Activated T-helper 1 cell treated with anti-CD3 and anti-CD28 coated beads, Interleukin-12 subunit alpha, Interleukin-12 subunit beta, Interleukin-2, Interleukin-4 antibody, amounts not matched to agents 30 ng/mL and 10 ng/mL and 1 ng/mL, durations not matched to agents 14 hours and 24 hours and 36 hours (primary cell): ENCODE data around the gene LTB. TPM values are rescaled to one million over a fixed set of nuclear protein-coding genes. Genes with fewer than 3 reads are reported as not detected.
"Not testable (repeated sequence)": the region's sequence is repeated elsewhere in the genome, so short reads cannot be mapped to it uniquely, and the experiment has no call there.

ENCODE experiments used
- DNase-seq: peaks from one replicate; pipeline ENCODE4 v3.0.0; 2021; ENCODE audit warnings: low spot score
- H3K27ac Mint-ChIP-seq: one replicate; pipeline ENCODE4 v1.8.0; 2021; ENCODE audit warnings: mild to moderate bottlenecking, mixed read lengths
- H3K27me3 Mint-ChIP-seq: one replicate; pipeline ENCODE4 v1.8.0; 2022; ENCODE audit warnings: mild to moderate bottlenecking, moderate library complexity, mixed read lengths; ENCODE audit not compliant: insufficient read depth
- H3K36me3 Mint-ChIP-seq: one replicate; pipeline ENCODE4 v1.8.0; 2021; ENCODE audit warnings: low read depth, mixed read lengths
- H3K4me1 Mint-ChIP-seq: one replicate; pipeline ENCODE4 v1.8.0; 2021; ENCODE audit warnings: low read depth, mixed read lengths
- H3K4me3 Mint-ChIP-seq: one replicate; pipeline ENCODE4 v1.8.0; 2021; ENCODE audit warnings: mild to moderate bottlenecking, moderate library complexity, mixed read lengths
- H3K9me3 Mint-ChIP-seq: one replicate; pipeline ENCODE4 v1.8.0; 2021; ENCODE audit warnings: mixed read lengths
- intact Hi-C: fragments of 100-400 bp; cut with micrococcal nuclease; formaldehyde crosslinking; loops from one replicate; pipeline ENCODE4 v1.15.1; 2024
- total RNA-seq: library from RNA; stranded (reverse); gene quantifications from 2 replicates; pipeline ENCODE4 v1.2.3, GENCODE V29; 2022

Gene LTB
- total RNA-seq, 1 donor from 2014 or later, result 277 TPM

DNA sequence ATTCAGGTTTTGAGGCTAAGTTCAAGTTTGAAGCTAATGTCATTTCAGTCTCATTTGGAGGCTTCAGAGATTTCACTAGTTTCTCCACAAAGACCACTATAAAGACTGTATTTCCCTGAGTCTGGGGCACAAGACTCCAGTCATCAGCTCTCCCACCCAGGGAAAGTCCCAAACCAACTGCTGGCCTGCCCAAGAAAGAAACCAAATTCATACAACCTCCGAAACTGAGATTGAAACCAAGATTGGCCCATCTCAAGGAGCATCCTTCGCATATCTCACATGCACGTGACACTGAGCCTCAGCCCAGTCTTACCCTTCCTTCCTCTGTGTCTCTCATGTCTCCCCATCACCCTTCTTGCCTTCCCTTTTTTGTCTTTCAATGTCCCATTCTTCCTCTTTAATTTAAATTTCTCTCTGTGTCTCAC, 13.7 kb downstream of the LTB start:
- Mint-ChIP-seq H3K4me3 (peak overlapping the region; percentile 72), H3K27me3 (peaks cover 11% of the 10 kb centered on the region), H3K36me3 (peaks cover 26% of the 10 kb centered on the region), H3K9me3 (no peaks in the 10 kb centered on the region), H3K27ac (peak overlapping the region; percentile 63), H3K4me1 (peaks cover 82% of the 10 kb centered on the region)
- DNase-seq, result peak; percentile 79
- intact Hi-C loops, result loop anchor here (1.0 to 2.0 kb wide), 3 partner anchors 8 to 16 kb away; no protein-coding TSS in a partner anchor

DNA sequence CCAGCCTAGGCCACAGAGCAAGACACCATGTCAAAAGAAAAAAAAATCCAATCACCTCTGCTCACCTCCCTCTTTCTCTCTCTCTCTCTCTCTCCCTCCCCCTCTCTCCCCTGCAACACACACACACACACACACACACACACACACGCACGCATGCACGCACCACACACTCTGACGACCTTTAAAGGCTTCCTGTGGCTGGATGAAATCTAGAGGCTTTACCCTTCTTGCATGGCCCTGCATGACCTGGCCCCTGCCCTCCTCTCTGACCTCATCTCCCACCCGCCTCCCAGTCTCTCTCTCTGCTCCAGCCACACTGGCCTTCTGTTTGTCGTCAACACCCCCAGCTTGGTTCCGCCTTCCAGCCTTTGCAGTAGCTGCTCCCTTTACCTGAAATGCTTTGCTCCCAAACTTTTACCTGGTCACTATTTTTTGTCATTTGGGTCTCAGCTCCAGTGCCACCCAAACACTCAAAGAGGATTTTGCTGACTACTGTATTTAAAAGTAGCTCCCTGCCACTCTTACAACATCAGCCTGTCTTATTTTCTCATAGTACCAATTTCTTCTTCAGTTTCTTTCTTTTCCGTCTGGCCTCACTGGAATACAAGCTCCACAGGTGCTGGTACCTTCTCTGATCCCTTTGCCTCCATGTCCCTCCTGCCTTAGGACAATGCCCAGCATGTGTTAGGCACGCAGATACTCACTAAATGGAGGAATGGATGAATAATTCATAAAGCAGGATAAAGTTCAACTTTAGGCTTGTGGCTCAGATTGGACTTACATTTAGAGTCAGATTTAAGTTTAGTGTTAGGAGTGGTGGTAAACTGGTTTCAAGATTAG, 14.5 kb downstream of the LTB start:
- H3K4me3 Mint-ChIP-seq, result peak overlapping the region; percentile 72
- peaks cover 11% of the 10 kb centered on the region for H3K27me3 Mint-ChIP-seq
- intact Hi-C loops, result loop anchor here (1.0 to 2.0 kb wide), 3 partner anchors 7 to 17 kb away; no protein-coding TSS in a partner anchor
- H3K27ac Mint-ChIP-seq, result peak overlapping the region; percentile 63
- no peak for DNase-seq
- no peaks in the 10 kb centered on the region for H3K9me3 Mint-ChIP-seq
- H3K36me3 Mint-ChIP-seq, result peaks cover 21% of the 10 kb centered on the region
- peaks cover 80% of the 10 kb centered on the region for H3K4me1 Mint-ChIP-seq

DNA sequence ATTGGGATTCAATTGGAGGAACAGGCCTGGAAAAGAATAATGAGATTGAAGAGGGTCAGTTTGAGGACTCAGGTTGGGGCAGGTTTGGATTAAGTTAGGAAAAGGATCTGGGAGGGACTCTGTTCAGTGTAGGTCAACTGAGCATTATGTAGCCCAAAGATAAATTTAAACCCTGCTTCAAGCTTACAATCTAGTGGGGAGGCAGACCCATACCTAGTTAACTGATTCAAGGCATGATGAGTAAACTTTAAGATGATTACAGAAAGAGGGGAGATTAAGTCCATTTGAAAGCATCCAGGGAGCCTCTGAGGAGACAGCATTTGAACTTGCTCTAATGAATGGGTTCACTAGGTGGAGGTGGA, 21.5 kb downstream of the LTB start:
- intact Hi-C loops, result loop anchor here (1.0 kb wide), 1 partner anchor 8 kb away; no protein-coding TSS in a partner anchor
- peak overlapping the region; percentile 95 for H3K27ac Mint-ChIP-seq
- peak overlapping the region; percentile 69 for H3K4me3 Mint-ChIP-seq
- H3K27me3 Mint-ChIP-seq, result peaks cover 8% of the 10 kb centered on the region
- no peak for DNase-seq
- peaks cover 77% of the 10 kb centered on the region for H3K4me1 Mint-ChIP-seq
- H3K9me3 Mint-ChIP-seq, result no peaks in the 10 kb centered on the region
- H3K36me3 Mint-ChIP-seq, result peaks cover 52% of the 10 kb centered on the region

DNA sequence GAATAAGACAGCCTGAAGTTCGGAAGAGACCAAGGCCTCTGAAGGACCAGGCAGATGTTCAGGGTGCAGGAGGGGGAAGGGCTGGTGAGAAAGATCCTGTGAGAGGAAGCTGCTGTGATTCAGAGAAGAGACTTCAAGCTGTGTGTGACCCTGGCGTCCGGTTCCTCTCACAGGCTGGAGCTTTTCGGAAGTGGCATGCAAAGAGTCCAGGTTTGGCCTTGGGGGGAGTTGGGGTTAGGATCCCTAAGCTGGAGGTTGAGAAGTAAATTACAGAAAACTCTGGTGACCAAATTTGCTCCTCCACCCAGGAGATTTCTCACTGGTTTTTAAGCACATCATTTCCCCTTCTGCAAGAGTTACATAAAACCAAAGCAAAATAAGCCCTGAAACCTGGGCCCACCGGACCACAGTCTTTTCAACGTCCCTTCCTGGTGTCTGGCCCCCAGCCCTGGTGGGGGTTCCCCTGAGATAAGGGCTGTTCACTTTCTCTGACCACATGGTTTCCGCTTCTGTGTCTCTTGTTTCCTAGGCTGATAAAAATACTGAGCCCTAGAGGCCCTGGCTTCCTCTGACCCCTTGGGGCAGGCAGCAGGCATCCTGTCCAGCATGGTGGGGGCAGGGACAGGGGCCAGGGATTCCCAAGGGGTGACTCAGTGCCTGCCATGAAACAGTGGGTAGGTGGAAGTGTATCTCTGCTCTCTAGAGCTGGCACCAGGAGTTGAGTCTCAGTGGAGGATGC, 22.1 kb downstream of the LTB start:
- Mint-ChIP-seq H3K4me1 (peaks cover 72% of the 10 kb centered on the region), H3K27ac (peak overlapping the region; percentile 95), H3K4me3 (peak overlapping the region; percentile 69), H3K27me3 (peaks cover 5% of the 10 kb centered on the region), H3K36me3 (peaks cover 46% of the 10 kb centered on the region), H3K9me3 (no peaks in the 10 kb centered on the region)
- intact Hi-C loops, result loop anchor here (1.0 kb wide), 2 partner anchors 8 to 15 kb away; partner anchors contain the start of gene TNF
- peak; percentile 41 for DNase-seq

DNA sequence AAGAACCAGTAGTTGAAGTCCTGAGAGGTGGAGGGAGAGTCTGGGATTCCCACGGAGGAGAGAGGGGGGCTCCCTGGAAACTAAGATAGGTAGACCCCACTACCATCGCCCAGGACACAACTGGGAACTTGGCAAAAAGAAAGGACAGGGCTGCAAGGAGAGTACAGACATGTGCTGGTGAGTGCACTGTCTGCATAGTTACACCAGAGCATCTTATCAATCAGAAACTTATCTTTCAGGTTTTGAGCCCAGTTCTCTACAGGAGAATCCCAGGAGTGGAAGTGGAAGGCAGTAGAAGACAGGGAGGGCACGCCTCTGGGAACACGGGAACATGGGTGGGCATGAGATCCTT, 22.6 kb downstream of the LTB start:
- peak overlapping the region; percentile 69 for H3K4me3 Mint-ChIP-seq
- H3K36me3 Mint-ChIP-seq, result peaks cover 44% of the 10 kb centered on the region
- H3K4me1 Mint-ChIP-seq, result peaks cover 70% of the 10 kb centered on the region
- peak overlapping the region; percentile 95 for H3K27ac Mint-ChIP-seq
- DNase-seq, result no peak
- no peaks in the 10 kb centered on the region for H3K9me3 Mint-ChIP-seq
- intact Hi-C loops, result loop anchor here (1.0 kb wide), 1 partner anchor 16 kb away; the partner anchor contains the start of gene TNF
- peaks cover 2% of the 10 kb centered on the region for H3K27me3 Mint-ChIP-seq

DNA sequence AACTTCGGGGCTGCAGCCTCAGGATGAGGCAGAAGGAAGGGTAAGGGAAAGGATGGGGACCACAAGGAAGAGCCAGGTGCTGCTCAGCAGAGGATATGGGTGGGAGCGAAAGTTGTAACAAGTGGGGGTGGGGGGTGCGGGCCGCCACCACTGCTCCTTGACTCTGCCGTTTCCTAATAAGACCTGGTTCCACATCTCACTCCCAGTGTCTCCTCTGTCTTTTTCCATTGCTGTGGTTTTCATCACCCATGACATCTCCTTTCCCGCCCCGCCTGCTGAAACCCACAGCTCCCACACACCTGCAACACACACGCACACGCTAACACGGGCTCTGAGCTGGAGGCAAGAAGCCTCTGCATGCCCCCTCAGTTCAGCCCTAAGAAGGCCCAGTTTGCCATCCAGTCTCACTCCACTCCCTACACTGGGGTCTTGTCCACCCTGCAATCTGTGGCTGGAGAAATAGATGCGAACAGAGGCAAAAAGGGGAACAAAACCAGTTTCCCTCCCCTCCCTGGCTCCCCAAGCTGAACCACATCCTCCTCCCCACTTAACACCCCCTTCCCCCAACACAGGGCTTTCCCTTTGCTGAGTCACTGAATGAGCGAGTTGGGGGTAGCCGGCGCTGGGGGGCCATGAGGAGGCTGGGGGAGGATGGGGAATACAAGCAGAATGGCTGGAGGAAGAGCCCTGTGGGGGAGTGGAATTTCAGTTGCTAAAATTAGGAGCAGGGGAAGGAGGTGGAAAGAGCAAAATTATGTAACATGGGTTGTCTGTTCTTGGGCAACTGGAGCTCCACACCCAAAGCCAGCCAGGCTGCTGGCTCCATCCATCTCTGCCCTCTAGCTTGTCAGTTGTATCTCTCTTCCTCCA, 23.4 kb downstream of the LTB start:
- Mint-ChIP-seq H3K4me1 (peaks cover 70% of the 10 kb centered on the region), H3K27me3 (peaks cover 2% of the 10 kb centered on the region), H3K27ac (peak overlapping the region; percentile 95), H3K36me3 (peaks cover 43% of the 10 kb centered on the region), H3K4me3 (peak overlapping the region; percentile 69), H3K9me3 (no peaks in the 10 kb centered on the region)
- intact Hi-C loops, result loop anchor here (1.0 kb wide), 2 partner anchors 12 to 16 kb away; partner anchors contain the start of genes NFKBIL1 and TNF
- peak; percentile 62 for DNase-seq

DNA sequence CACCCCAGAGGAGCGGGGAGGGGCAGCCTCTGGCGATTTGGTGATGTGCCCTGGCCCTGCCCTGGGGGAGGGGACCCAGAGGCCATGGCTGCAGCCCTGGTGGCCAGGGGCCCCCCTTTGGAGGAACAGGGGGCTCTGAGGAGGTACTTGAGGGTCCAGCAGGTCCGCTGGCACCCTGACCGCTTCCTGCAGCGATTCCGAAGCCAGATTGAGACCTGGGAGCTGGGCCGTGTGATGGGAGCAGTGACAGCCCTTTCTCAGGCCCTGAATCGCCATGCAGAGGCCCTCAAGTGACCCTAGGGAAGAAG, 24.0 kb downstream of the LTB start:
- DNase-seq, result no peak
- no peaks in the 10 kb centered on the region for H3K9me3 Mint-ChIP-seq
- peaks cover 42% of the 10 kb centered on the region for H3K36me3 Mint-ChIP-seq
- peak overlapping the region; percentile 95 for H3K27ac Mint-ChIP-seq
- peaks cover 2% of the 10 kb centered on the region for H3K27me3 Mint-ChIP-seq
- H3K4me3 Mint-ChIP-seq, result peak overlapping the region; percentile 69
- intact Hi-C loops, result loop anchor here (1.0 kb wide), 1 partner anchor 11 kb away; the partner anchor contains the start of gene NFKBIL1
- H3K4me1 Mint-ChIP-seq, result peaks cover 66% of the 10 kb centered on the region

DNA sequence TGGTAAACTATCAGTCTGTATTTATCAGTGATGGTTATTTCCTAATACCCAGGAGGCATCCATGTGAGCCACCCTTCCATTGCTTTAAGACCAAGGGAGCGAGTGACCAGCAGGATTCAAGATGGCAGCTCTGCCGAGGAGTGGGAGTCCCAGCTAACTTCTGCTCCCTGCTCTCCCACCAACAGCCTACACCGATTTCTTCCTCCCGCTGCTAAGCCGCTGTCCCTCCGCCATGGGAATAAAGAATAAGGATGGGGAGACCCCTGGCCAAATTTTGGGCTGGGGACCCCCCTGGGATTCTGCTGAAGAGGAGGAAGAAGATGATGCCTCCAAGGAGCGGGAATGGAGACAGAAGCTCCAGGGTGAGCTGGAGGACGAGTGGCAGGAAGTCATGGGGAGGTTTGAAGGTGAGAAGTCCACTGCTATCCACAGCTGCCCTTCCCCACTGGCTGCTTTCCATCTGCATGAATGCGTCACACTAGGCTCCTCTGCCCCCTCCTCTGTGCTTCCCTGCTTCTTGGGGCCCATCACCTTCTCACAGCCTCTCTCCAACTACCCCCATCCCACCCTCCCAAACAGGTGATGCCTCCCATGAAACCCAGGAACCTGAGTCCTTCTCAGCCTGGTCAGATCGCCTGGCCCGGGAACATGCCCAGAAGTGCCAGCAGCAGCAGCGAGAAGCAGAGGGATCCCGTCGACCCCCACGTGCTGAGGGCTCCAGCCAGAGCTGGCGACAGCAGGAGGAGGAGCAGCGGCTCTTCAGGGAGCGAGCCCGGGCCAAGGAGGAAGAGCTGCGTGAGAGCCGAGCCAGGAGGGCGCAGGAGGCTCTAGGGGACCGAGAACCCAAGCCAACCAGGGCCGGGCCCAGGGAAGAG, 24.5 kb downstream of the LTB start:
- no peak for DNase-seq
- peaks cover 2% of the 10 kb centered on the region for H3K27me3 Mint-ChIP-seq
- H3K4me3 Mint-ChIP-seq, result peak overlapping the region; percentile 57
- intact Hi-C loops, result loop anchor here (1.0 kb wide), 1 partner anchor 10 kb away; the partner anchor contains the start of gene NFKBIL1
- H3K27ac Mint-ChIP-seq, result peak overlapping the region; percentile 42
- peaks cover 41% of the 10 kb centered on the region for H3K36me3 Mint-ChIP-seq
- peaks cover 61% of the 10 kb centered on the region for H3K4me1 Mint-ChIP-seq
- no peaks in the 10 kb centered on the region for H3K9me3 Mint-ChIP-seq

DNA sequence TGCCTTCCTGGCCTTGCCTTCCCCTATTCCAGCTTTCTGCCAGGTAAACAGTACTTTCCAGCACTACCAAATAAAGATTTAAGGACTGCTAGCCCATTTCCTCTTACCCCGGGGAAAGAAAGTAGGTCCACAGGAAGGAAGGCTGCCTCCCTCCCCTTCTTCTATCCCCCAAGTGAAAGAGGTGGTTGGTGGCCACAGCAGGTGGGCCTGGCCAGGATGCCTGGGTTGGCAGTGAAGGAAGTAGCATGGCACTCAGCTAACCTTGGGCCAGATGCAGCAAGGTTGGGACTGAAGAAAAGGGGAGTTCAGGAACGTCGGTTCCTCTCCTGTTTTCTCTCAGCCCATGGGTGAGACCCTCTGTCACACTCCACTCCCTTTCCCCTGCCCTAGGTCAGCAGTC, 25.9 kb downstream of the LTB start:
- intact Hi-C loops, result no loop called here
- H3K4me1 Mint-ChIP-seq, result peaks cover 61% of the 10 kb centered on the region
- H3K9me3 Mint-ChIP-seq, result no peaks in the 10 kb centered on the region
- no peak for DNase-seq
- no peaks in the 10 kb centered on the region for H3K27me3 Mint-ChIP-seq
- peaks cover 37% of the 10 kb centered on the region for H3K36me3 Mint-ChIP-seq
- H3K4me3 Mint-ChIP-seq, result peak overlapping the region; percentile 7
- H3K27ac Mint-ChIP-seq, result no peak overlapping the region

DNA sequence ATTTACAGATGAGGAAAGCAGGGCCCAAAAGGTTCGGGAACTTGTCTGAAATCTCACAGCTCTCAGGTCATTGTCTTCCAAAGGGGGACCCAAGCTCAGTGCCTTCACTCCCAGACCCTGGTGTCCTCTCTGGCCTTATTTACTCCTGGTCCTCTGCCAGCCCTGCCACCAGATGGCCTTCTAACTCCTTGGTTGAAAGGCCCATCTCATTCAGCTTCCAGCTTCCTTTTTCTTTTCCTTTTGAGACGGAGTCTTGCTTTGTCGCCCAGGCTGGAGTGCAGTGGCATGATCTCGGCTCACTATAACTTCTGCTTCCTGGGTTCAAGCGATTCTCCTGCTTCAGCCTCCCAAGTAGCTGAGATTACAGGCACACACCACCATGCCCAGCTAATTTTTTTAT, 30.9 kb downstream of the LTB start:
- DNase-seq, result peak; percentile 49
- not testable (repeated sequence) for H3K27me3 Mint-ChIP-seq, H3K9me3 Mint-ChIP-seq
- H3K4me3 Mint-ChIP-seq, result peak overlapping the region; percentile 60
- H3K36me3 Mint-ChIP-seq, result peaks cover 13% of the 10 kb centered on the region
- peaks cover 42% of the 10 kb centered on the region for H3K4me1 Mint-ChIP-seq
- peak overlapping the region; percentile 71 for H3K27ac Mint-ChIP-seq
- intact Hi-C loops, result loop anchor here (1.0 kb wide), 2 partner anchors 30 to 47 kb away; no protein-coding TSS in a partner anchor

DNA sequence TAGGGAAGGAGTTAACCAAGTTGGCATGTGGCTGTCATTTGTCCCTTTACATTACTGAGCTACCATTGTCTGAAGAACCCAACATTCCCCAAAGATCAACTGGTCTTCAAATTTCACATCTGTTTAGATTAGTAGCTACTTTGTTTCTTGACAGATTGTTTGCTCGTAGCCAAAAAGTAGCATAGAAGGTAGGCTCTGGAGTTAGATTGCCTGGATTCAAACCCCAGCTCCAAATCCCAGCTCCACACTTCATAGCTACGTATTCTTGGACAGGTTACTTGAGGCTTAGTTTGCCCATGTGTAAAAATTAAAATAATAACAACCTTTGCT, 33.7 kb downstream of the LTB start:
- Mint-ChIP-seq H3K27ac (no peak overlapping the region), H3K36me3 (peaks cover 10% of the 10 kb centered on the region), H3K4me1 (peaks cover 40% of the 10 kb centered on the region), H3K9me3 (no peaks in the 10 kb centered on the region), H3K27me3 (peaks cover 3% of the 10 kb centered on the region), H3K4me3 (peak overlapping the region; percentile 87)
- DNase-seq, result no peak
- intact Hi-C loops, result loop anchor here (10.0 kb wide), 1 partner anchor 406 kb away; the partner anchor contains the start of genes NELFE and SKIC2
